ENCODE data around the gene TMEM108. TPM values are rescaled to one million over a fixed set of nuclear protein-coding genes. Genes with fewer than 3 reads are reported as not detected.
A peak's percentile ranks its signal among the peaks of the same experiment; 100 is the strongest.

The TMEM108 gene
- total and polyA plus RNA-seq, 10 of the 15 experiments (the other 5 are each of a cell fraction or from before 2014, with no cell fraction given): 0.02 to 0.58 (median 0.12) TPM; not detected in 5

GRCh38 chr3:133137042-133137996, 99.1 kb downstream of the TMEM108 start:
- Histone ChIP-seq H2AFZ (ENCODE audit: control insufficient read depth, low read depth, low read length) (no peak overlapping the region), H3K9me3 (replicated peaks; ENCODE audit: control insufficient read depth, insufficient read depth, low read length) (no peaks in the 10 kb centered on the region), H3K4me3 (no peak overlapping the region), H3K27me3 (replicated peaks in 1 of 2; ENCODE audit: control insufficient read depth in 2 of 2, insufficient read depth in 2 of 2, low read length in 1 of 2) (no peaks in the 10 kb centered on the region), H3K79me2 (ENCODE audit: control insufficient read depth, insufficient read depth, low read length) (no peaks in the 10 kb centered on the region), H3K27ac (ENCODE audit: control insufficient read depth, insufficient read depth) (peak overlapping the region; percentile 7; the same call in 1 of the 2 replicates), H4K20me1 (ENCODE audit: control insufficient read depth, insufficient read depth) (no peaks in the 10 kb centered on the region), H3K4me1 (ENCODE audit: control insufficient read depth, insufficient read depth, low read length) (peaks cover 22% of the 10 kb centered on the region), H3K36me3 (ENCODE audit: control insufficient read depth in 2 of 2, insufficient read depth in 2 of 2, low read length in 1 of 2) (no peaks in the 10 kb centered on the region), H3K4me2 (ENCODE audit: control insufficient read depth, insufficient read depth) (peak overlapping the region; percentile 1), H3K9ac (ENCODE audit: control insufficient read depth, insufficient read depth, low read length) (no peak overlapping the region)
- in situ Hi-C loops (cut with MboI): no loop called here
- CTCF ChIA-PET: no interaction called here
- DNase-seq (ENCODE audit: low read depth, low spot score) (no peak), FAIRE-seq (no peak), ATAC-seq (peak; percentile 34; the same call in 2 of the 3 replicates)
- TF ChIP-seq RBBP5 (conservative IDR thresholded peaks at IDR 0.05) (no peak), HDAC6 (IDR thresholded peaks at IDR 0.05; ENCODE audit: unreplicated experiment) (no peak), PBX3 (IDR thresholded peaks at IDR 0.05; ENCODE audit: insufficient replicate concordance, low read depth, low read length) (no peak), YBX1 (IDR thresholded peaks at IDR 0.05) (no peak), MLLT1 (IDR thresholded peaks at IDR 0.05) (no peak), POU2F2 (IDR thresholded peaks at IDR 0.05; ENCODE audit: borderline replicate concordance, low read depth, low read length) (no peak), BACH1 (IDR thresholded peaks at IDR 0.05; ENCODE audit: borderline replicate concordance) (no peak), IKZF1 (conservative IDR thresholded peaks at IDR 0.05) (no peak), POLR2AphosphoS5 (IDR thresholded peaks at IDR 0.05; ENCODE audit: low read length) (no peak), HCFC1 (IDR thresholded peaks at IDR 0.05; ENCODE audit: low read length) (no peak), TCF3 (IDR thresholded peaks at IDR 0.05; ENCODE audit: borderline replicate concordance, insufficient read depth, low read depth, low read length) (no peak)
- TF ChIP-seq, protein P1, sequence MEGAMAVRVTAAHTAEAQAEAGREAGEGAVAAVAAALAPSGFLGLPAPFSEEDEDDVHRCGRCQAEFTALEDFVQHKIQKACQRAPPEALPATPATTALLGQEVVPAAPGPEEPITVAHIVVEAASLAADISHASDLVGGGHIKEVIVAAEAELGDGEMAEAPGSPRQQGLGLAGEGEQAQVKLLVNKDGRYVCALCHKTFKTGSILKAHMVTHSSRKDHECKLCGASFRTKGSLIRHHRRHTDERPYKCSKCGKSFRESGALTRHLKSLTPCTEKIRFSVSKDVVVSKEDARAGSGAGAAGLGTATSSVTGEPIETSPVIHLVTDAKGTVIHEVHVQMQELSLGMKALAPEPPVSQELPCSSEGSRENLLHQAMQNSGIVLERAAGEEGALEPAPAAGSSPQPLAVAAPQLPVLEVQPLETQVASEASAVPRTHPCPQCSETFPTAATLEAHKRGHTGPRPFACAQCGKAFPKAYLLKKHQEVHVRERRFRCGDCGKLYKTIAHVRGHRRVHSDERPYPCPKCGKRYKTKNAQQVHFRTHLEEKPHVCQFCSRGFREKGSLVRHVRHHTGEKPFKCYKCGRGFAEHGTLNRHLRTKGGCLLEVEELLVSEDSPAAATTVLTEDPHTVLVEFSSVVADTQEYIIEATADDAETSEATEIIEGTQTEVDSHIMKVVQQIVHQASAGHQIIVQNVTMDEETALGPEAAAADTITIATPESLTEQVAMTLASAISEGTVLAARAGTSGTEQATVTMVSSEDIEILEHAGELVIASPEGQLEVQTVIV (IDR thresholded peaks at IDR 0.05; ENCODE audit: borderline replicate concordance, partially characterized antibody): no peak
- TF ChIP-seq, protein P2, sequence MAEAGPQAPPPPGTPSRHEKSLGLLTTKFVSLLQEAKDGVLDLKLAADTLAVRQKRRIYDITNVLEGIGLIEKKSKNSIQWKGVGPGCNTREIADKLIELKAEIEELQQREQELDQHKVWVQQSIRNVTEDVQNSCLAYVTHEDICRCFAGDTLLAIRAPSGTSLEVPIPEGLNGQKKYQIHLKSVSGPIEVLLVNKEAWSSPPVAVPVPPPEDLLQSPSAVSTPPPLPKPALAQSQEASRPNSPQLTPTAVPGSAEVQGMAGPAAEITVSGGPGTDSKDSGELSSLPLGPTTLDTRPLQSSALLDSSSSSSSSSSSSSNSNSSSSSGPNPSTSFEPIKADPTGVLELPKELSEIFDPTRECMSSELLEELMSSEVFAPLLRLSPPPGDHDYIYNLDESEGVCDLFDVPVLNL (IDR thresholded peaks at IDR 0.05; ENCODE audit: low read depth, low read length): no peak
- no TSS peak for BruUV-seq (replicated peaks)
- WGBS (ENCODE audit: insufficient coverage, insufficient replicate concordance, low lambda C conversion rate, missing lambda C conversion rate): 76% methylated on average over 12 of the region's 12 CpGs
- POLR2A ChIA-PET: no interaction called here
- intact Hi-C loops (cut with micrococcal nuclease; ENCODE audit: unreplicated experiment): loop anchor here (2.0 kb wide), 1 partner anchor 73 kb away; no protein-coding TSS in a partner anchor
- SMC1A ChIA-PET (ENCODE audit: uncharacterized antibody, unreplicated experiment): interaction anchor here (1.3 kb wide), 1 partner anchor 12 kb away, joined by 3 read pairs; no protein-coding TSS in a partner anchor
- RAD21 ChIA-PET (ENCODE audit: unreplicated experiment): no interaction called here

Measured in GM12878 (cell line).